H1 (cell line): Measurements from ENCODE around the gene MYO16.

Source experiments
- CTCF ChIP-seq, 3 experiments: IDR thresholded peaks; 1 replicate in 2 of 3; 2 replicates in 1 of 3; pipeline versions ENCODE4 v1.5.1 to v1.6.1; 2011; ENCODE audit warnings: low read length in 3 of 3, mild to moderate bottlenecking in 3 of 3, inconsistent platforms in 2 of 3, low read depth in 1 of 3, moderate library complexity in 1 of 3; ENCODE audit not compliant: insufficient read depth in 1 of 3; ENCODE audit errors: control extremely low read depth in 1 of 3
- HDAC6 ChIP-seq: IDR thresholded peaks from one replicate; pipeline ENCODE4 v1.7.1; 2012; ENCODE audit warnings: low read depth, mild to moderate bottlenecking, inconsistent platforms, low read length, moderate library complexity
- MAFK ChIP-seq: IDR thresholded peaks from 2 replicates; pipeline ENCODE4 v1.6.1; 2012; ENCODE audit warnings: low read depth, mild to moderate bottlenecking, improper control_type of control experiment, low read length

GRCh38 chr13:108725471-108725870 lies 96.1 kb downstream of the MYO16 start:
- TF ChIP-seq CTCF (IDR thresholded peaks at IDR 0.05; ENCODE audit: control extremely low read depth in 1 of 3, insufficient read depth in 1 of 3, low read depth in 1 of 3, low read length in 3 of 3) (no peak), MAFK (no peak), HDAC6 (no peak)
